HUES48 (cell line): ENCODE measurements around the gene RTKN.
"Not testable (repeated sequence)": the region's sequence is repeated elsewhere in the genome, so short reads cannot be mapped to it uniquely, and the experiment has no call there.

ENCODE experiments used
- H3K27ac ChIP-seq: one replicate; pipeline ENCODE4 v1.7.0; 2013; ENCODE audit warnings: low read depth, low read length, inconsistent platforms
- H3K27me3 ChIP-seq: 2 replicates; pipeline ENCODE4 v1.6.1; 2013; ENCODE audit warnings: mild to moderate bottlenecking, low read length; ENCODE audit not compliant: control insufficient read depth, insufficient read depth
- H3K36me3 ChIP-seq: 2 replicates; pipeline ENCODE4 v1.6.1; 2013; ENCODE audit warnings: low read length; ENCODE audit not compliant: control insufficient read depth, insufficient read depth
- H3K4me1 ChIP-seq: 2 replicates; pipeline ENCODE4 v1.6.1; 2013; ENCODE audit warnings: mild to moderate bottlenecking, low read length; ENCODE audit not compliant: control insufficient read depth, insufficient read depth
- H3K4me3 ChIP-seq: 2 replicates; pipeline ENCODE4 v1.5.1; 2013; ENCODE audit warnings: mild to moderate bottlenecking, low read depth, low read length
- H3K9ac ChIP-seq: 2 replicates; pipeline ENCODE4 v1.6.1; 2013; ENCODE audit warnings: mild to moderate bottlenecking, low read depth, low read length, moderate library complexity
- H3K9me3 ChIP-seq: 2 replicates; pipeline ENCODE4 v1.6.1; 2013; ENCODE audit warnings: low read length; ENCODE audit not compliant: control insufficient read depth, insufficient read depth

The RTKN gene

GRCh38 chr2:74459503-74460118 is 17.9 kb upstream of the RTKN start:
- not testable (repeated sequence) for H3K27me3 ChIP-seq, H3K9me3 ChIP-seq, H3K27ac ChIP-seq, H3K9ac ChIP-seq
- peaks cover 13% of the 10 kb centered on the region for H3K4me1 ChIP-seq
- peaks cover 15% of the 10 kb centered on the region for H3K36me3 ChIP-seq
- H3K4me3 ChIP-seq = peak overlapping the region; percentile 97; the same call in 1 of the 2 replicates

- Histone ChIP-seq H3K9ac (peak overlapping the region; percentile 80), H3K4me3 (peak overlapping the region; percentile 97), H3K9me3 (no peaks in the 10 kb centered on the region), H3K4me1 (peaks cover 10% of the 10 kb centered on the region), H3K27ac (no peak overlapping the region), H3K36me3 (peaks cover 15% of the 10 kb centered on the region), H3K27me3 (no peaks in the 10 kb centered on the region)
These were observed 17.2 kb upstream of the RTKN start for GRCh38 chr2:74458938-74459363.

GRCh38 chr2:74458132-74458937 is 16.6 kb upstream of the RTKN start, which contains the start of gene WBP1:
Gene WBP1 (plus strand): TSS chr2:74458438. CDS start chr2:74458603, 165 bp downstream.
- peak within 1 kb of the TSS; percentile 97 for H3K4me3 ChIP-seq
- no peaks in the 10 kb centered on the region for H3K9me3 ChIP-seq
- no peaks in the 10 kb centered on the region for H3K27me3 ChIP-seq
- H3K27ac ChIP-seq = peak within 1 kb of the TSS; percentile 99
- peaks cover 15% of the 10 kb centered on the region for H3K36me3 ChIP-seq
- peaks cover 10% of the 10 kb centered on the region for H3K4me1 ChIP-seq
- H3K9ac ChIP-seq = peak within 1 kb of the TSS; percentile 80

GRCh38 chr2:74457549-74458131 is 15.9 kb upstream of the RTKN start:
- peak overlapping the region; percentile 69 for H3K4me3 ChIP-seq
- peak overlapping the region; percentile 99 for H3K27ac ChIP-seq
- peaks cover 10% of the 10 kb centered on the region for H3K4me1 ChIP-seq
- H3K36me3 ChIP-seq = peaks cover 8% of the 10 kb centered on the region; the same call in 1 of the 2 replicates
- H3K27me3 ChIP-seq = no peaks in the 10 kb centered on the region
- H3K9ac ChIP-seq = peak overlapping the region; percentile 78
- no peaks in the 10 kb centered on the region for H3K9me3 ChIP-seq

- Histone ChIP-seq H3K9me3 (no peaks in the 10 kb centered on the region), H3K27me3 (no peaks in the 10 kb centered on the region), H3K36me3 (peaks cover 3% of the 10 kb centered on the region; the same call in 1 of the 2 replicates), H3K4me1 (peaks cover 10% of the 10 kb centered on the region), H3K9ac (peak overlapping the region; percentile 9), H3K4me3 (peak overlapping the region; percentile 69), H3K27ac (peak overlapping the region; percentile 99)
These were observed 15.4 kb upstream of the RTKN start for GRCh38 chr2:74457129-74457548.

- H3K4me3 ChIP-seq = peak within 1 kb of the TSS; percentile 96
- H3K4me1 ChIP-seq = peaks cover 10% of the 10 kb centered on the region
- peak within 1 kb of the TSS; percentile 76 for H3K9ac ChIP-seq
- no peaks in the 10 kb centered on the region for H3K27me3 ChIP-seq
- no peaks in the 10 kb centered on the region for H3K9me3 ChIP-seq
- no peaks in the 10 kb centered on the region for H3K36me3 ChIP-seq
- H3K27ac ChIP-seq = peak within 1 kb of the TSS; percentile 24
These were observed 13.1 kb upstream of the RTKN start, which contains the start of gene INO80B for GRCh38 chr2:74454654-74455511. Gene INO80B (plus strand): TSS chr2:74455087. CDS start chr2:74455117, 30 bp downstream.

- Histone ChIP-seq H3K4me3 (no peak overlapping the region), H3K36me3 (no peaks in the 10 kb centered on the region), H3K4me1 (0 out of 2 replicates have a peak, but pooled peaks cover 4% of the 10 kb centered on the region), H3K27ac (no peak overlapping the region), H3K27me3 (no peaks in the 10 kb centered on the region), H3K9me3 (no peaks in the 10 kb centered on the region), H3K9ac (no peak overlapping the region)
These were observed 8.9 kb upstream of the RTKN start for GRCh38 chr2:74450570-74451190.

GRCh38 chr2:74448771-74449170 is 7.0 kb upstream of the RTKN start:
- no peak overlapping the region for H3K27ac ChIP-seq
- H3K9me3 ChIP-seq = no peaks in the 10 kb centered on the region
- no peaks in the 10 kb centered on the region; the same call in 1 of the 2 replicates for H3K27me3 ChIP-seq
- no peaks in the 10 kb centered on the region for H3K36me3 ChIP-seq
- no peak overlapping the region for H3K9ac ChIP-seq
- no peak overlapping the region for H3K4me3 ChIP-seq
- H3K4me1 ChIP-seq = no peaks in the 10 kb centered on the region

GRCh38 chr2:74447230-74447999 is 5.7 kb upstream of the RTKN start:
- Histone ChIP-seq H3K4me1 (no peaks in the 10 kb centered on the region), H3K4me3 (no peak overlapping the region), H3K9me3 (no peaks in the 10 kb centered on the region), H3K27ac (no peak overlapping the region), H3K27me3 (no peaks in the 10 kb centered on the region; the same call in 1 of the 2 replicates), H3K36me3 (no peaks in the 10 kb centered on the region), H3K9ac (no peak overlapping the region)
